Astrocyte (in vitro differentiated cells and primary cell): ENCODE measurements around the gene WFDC12.

ENCODE experiments used
- CTCF ChIP-seq: IDR thresholded peaks from 2 replicates; pipeline ENCODE4 v1.5.1; 2011; ENCODE audit warnings: low read depth, mild to moderate bottlenecking, inconsistent platforms, low read length, moderate library complexity; ENCODE audit not compliant: insufficient read depth
- EZH2 ChIP-seq: IDR thresholded peaks from 2 replicates; pipeline ENCODE4 v1.6.1; 2012; ENCODE audit warnings: mild to moderate bottlenecking, low read length, inconsistent platforms; ENCODE audit not compliant: insufficient read depth

DNA sequence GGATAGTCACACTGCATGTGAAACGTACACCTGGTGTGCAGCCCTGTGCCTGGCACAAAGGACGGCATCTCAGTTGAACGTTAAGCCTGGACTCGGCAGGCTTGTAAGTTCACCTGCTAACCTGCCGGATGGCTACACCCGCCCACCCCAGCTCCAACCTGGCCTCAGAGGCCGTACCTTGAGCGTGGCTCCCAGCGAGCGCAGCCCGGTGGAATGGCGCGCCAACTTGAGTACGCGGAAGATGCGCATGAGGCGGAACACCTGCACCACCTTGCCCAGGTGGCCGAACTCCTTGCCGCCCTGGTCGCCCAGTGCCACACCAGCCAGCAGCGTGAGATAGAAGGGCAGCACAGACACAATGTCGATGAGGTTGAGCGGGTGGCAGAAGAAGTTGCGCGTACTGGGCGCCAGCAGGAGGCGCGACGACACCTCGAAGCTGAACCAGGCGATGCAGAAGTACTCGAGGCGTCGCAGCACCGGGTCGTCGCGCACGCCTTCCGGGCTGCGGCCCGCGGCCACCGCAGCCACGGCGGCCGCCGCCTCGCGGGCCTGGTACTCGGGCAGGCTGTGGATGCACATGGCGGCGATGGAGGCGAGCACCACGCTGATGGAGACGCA is 26.7 kb downstream of the WFDC12 start:
- TF ChIP-seq CTCF, result no peak
- TF ChIP-seq EZH2, result no peak
